ENCODE results near the gene AFG3L2.

The AFG3L2 gene

DNA sequence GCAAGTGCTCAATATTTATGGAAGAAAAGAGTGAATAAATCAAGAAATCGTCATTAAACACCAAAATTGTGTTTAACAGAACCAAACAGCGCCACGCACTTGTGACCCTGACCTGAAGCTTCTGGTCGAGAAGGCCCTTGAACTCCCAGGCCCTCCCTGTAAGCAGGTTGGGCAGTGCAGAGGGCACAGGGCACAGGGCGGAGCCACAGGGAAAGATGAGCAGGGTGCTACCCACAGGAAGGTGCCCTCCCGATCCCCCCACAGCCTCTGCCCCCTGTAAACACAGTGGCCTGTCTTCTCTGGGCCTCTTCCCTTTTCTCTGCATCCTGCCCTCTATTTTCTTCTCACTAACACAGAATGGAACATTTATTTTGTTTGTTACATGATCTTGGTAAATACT is 85.9 kb downstream of the AFG3L2 start:
- DNase-seq (ENCODE audit: low read depth) = no peak
- TF ChIP-seq, protein P1, sequence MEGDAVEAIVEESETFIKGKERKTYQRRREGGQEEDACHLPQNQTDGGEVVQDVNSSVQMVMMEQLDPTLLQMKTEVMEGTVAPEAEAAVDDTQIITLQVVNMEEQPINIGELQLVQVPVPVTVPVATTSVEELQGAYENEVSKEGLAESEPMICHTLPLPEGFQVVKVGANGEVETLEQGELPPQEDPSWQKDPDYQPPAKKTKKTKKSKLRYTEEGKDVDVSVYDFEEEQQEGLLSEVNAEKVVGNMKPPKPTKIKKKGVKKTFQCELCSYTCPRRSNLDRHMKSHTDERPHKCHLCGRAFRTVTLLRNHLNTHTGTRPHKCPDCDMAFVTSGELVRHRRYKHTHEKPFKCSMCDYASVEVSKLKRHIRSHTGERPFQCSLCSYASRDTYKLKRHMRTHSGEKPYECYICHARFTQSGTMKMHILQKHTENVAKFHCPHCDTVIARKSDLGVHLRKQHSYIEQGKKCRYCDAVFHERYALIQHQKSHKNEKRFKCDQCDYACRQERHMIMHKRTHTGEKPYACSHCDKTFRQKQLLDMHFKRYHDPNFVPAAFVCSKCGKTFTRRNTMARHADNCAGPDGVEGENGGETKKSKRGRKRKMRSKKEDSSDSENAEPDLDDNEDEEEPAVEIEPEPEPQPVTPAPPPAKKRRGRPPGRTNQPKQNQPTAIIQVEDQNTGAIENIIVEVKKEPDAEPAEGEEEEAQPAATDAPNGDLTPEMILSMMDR (IDR thresholded peaks at IDR 0.05; ENCODE audit: low read length, missing control alignments) = no peak
- no peak overlapping the region for H3K4me3 ChIP-seq (replicated peaks; ENCODE audit: low read depth, low read length)

- H3K4me3 ChIP-seq (replicated peaks; ENCODE audit: low read depth, low read length) = no peak overlapping the region
- TF ChIP-seq, protein P1 (IDR thresholded peaks at IDR 0.05; ENCODE audit: low read length, missing control alignments) = no peak
- no peak for DNase-seq (ENCODE audit: low read depth)
These were observed 86.9 kb downstream of the AFG3L2 start for GRCh38 chr18:12290086-12290485.

DNA sequence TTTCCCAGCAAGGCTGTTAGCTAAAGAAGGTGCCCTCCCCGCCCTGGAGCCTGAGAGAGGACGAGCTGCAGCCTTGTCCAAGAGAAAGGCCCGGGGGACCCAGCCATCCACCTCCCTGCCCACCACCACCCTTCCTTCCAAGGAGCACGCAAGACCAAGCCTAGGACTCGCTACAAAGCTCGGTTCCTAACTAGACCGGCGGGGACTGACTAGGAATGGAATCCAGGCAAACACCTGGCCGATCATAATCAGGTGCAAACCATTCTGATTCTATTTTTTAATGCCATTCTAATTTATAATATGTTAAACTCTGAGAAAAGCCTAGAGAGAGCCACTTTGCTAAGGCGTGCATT is 88.6 kb downstream of the AFG3L2 start:
- no peak for DNase-seq (ENCODE audit: low read depth)
- H3K4me3 ChIP-seq (replicated peaks; ENCODE audit: low read depth, low read length) = peak overlapping the region; percentile 53
- TF ChIP-seq, protein P1 (IDR thresholded peaks at IDR 0.05; ENCODE audit: low read length, missing control alignments) = no peak

DNA sequence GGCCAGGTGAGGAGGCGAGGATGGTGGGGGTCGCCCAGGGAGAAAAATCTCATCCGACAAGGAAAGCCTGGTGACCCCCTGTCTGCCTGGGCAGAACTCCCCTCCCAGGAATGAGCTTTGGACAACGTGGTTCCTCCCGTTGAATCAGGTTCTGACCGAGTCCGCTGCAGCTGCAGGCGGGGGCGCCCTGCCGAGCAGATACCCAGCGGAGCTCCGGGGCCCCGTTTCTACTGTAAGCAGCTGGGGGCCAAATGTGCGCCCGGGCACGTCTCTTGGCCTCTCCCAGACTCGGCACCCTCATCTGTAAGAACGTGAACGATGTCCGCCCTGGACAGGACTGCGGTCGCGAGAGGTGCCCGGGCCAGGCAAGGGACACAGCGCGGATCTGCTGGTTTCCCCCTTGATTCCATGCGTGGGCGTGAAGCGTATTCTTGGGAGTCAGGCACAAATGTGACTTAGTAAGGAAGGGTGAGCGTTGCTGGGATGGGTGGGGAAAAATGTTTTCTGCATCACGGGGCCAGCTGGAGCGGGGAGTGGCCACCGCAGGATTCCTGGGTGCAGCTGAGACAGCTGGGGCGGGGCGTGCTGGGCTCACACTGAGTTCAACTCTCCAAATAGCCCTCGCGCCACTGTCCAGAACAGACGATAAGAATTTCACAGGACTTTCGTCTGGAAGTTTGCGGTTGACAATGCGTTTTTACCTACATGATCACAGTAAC is 89.2 kb downstream of the AFG3L2 start:
- TF ChIP-seq, protein P1 (IDR thresholded peaks at IDR 0.05; ENCODE audit: low read length, missing control alignments) = no peak
- peak overlapping the region; percentile 53 for H3K4me3 ChIP-seq (replicated peaks; ENCODE audit: low read depth, low read length)

GRCh38 chr18:12287131-12287681 is 89.8 kb downstream of the AFG3L2 start:
- H3K4me3 ChIP-seq (replicated peaks; ENCODE audit: low read depth, low read length) = peak overlapping the region; percentile 53
- no peak for DNase-seq (ENCODE audit: low read depth)
- TF ChIP-seq, protein P1 (IDR thresholded peaks at IDR 0.05; ENCODE audit: low read length, missing control alignments) = no peak

More for the DNA sequence above, 89.2 kb downstream of the AFG3L2 start:
- peak; percentile 85 for DNase-seq (ENCODE audit: low read depth)

DNA sequence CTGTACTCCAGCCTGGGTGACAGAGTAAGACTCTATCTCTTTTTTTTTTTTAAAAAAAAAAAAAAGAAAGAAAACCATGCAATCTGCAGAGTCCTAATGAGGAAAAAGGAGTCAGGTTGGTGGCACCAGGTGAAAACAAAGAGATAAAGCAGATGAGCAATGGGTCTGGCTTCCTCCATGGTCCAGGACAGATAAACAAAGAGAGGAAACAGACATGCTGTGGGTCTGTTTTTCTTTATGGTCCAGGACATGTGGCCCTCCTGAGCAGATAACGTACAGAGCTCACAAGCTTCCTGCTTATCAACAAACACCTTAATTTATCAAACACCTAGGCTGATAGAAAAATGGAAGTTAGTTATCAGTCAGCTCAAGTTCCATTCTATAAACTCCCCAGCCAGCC is 93.4 kb downstream of the AFG3L2 start:
- TF ChIP-seq, protein P1 (IDR thresholded peaks at IDR 0.05; ENCODE audit: low read length, missing control alignments) = no peak
- H3K4me3 ChIP-seq (replicated peaks; ENCODE audit: low read depth, low read length) = no peak overlapping the region
- DNase-seq (ENCODE audit: low read depth) = no peak

DNA sequence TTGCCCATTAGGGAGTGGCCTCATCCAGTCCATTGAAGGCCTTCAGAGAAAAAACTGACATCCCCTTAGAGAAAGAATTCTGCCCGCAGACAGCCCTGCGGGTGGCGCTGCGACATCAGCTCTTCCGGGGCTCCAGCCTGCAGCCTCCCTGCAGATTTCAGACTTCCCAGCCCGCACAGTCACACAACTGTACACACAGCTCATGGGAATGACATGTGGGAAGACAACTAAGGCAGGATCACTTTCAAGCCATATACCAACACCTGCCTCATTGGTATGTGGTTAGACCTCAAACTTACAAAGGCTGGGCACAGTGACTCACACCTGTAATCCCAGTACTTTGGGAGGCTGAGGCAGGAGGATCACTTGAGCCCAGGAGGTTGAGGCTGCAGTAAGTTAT is 93.8 kb downstream of the AFG3L2 start:
- H3K4me3 ChIP-seq (replicated peaks; ENCODE audit: low read depth, low read length) = no peak overlapping the region
- TF ChIP-seq, protein P1 (IDR thresholded peaks at IDR 0.05; ENCODE audit: low read length, missing control alignments) = peak; percentile 25
- peak; percentile 38 for DNase-seq (ENCODE audit: low read depth)

All from fibroblast of pulmonary artery (primary cell).